DMS 273 (cell line): Measurements from ENCODE around the gene NCLN.
"Not testable (repeated sequence)": the region's sequence is repeated elsewhere in the genome, so short reads cannot be mapped to it uniquely, and the experiment has no call there.

Experiments used
- DNase-seq: peaks from one replicate; lab custom pipeline; 2025; ENCODE audit not compliant: unreplicated experiment; lab: John Stamatoyannopoulos, UW

Gene NCLN

DNA sequence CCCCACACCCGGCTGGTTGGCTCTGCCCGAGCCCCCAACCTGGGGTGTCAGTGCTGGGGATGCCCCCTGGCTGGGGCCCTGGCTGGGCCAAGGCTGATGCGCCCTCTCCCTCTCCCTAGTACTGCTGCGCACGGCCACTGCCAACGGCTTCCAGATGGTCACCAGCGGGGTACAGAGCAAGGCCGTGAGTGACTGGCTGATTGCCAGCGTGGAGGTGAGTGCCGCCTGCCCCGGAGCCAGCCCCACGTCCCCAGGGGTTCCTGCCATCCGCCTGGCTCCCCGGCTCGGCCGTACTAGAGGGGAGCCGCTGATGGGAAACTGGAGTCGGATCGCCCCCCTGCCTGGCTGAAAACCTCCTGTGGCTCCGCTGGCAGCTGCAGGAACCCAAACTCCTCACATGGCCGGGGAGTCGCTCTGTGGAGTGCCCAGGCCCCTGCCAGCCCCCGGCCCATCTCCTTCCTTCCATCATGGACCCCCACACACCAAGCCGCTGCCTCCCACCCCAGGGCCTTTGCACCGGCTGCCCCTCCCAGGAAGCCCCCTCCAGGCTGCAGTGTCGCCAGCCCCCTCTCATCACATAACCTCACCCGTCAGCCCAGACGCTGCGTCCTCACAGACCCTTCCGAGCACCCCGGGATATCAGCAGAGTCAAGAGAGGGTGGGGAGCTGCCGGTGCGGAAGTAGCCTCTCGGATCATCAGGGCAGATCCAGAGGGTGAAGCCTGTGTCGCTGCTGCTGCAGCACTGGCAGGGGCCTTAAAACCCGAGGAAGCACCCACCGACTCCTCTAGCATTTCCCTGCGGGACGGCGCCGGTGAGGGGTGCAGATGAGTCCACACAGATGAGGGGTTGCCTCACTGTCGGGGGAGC lies 10.6 kb downstream of the NCLN start:
- DNase-seq: peak; percentile 93

DNA sequence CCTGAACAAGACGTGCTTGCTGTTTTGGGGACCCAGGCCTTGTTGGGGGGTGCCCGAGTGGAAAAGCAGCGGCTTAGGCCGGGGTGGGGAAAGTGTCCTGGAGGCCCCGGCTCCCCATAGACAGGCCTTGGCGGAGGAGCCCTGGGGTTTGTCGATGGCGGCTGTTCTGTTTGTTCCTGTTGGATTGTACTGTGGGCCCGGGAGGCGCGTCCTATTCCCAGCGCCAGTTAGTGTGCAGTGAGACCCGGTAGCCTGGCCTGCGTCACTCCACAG lies 11.1 kb downstream of the NCLN start:
- no peak for DNase-seq

DNA sequence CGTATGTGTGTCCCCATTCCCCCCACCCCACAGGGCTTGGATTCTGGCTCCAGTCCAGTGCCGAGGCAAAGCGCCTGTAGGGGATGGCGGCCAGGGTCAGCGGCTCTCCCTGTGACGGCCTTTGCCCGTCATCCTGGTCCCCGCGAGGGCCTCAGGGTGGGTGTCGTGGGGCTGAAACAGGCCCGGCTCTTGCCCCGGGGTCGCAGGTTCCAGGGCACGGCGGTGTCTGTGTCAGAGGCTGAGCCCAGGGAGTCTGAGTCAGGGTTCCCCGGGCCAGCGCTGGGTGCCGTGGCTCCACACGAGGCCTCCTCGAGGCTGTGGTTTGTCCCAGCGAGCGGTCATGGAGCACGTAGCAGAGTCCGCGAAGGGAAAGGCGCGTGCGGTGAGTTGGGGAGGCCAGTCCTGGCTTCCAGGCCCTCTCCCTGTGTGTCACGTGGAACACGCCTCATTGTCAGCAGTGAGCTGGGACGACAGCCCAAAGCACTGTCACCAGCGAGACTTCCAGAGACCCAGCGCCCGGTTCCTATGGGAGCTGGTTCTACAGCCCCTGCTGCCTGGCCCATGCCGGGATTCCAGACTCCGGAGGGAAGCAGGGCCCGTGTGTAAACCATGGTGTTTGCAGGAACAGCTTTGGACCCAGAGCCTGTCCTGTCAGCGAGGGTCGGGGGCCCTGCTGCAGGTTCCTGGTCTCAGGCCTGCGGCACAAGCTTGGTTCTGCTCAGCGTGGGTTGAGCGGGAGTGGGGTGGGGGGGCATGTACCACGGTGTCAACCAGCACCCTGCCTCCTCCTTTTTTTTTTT lies 13.4 kb downstream of the NCLN start:
- no peak for DNase-seq

DNA sequence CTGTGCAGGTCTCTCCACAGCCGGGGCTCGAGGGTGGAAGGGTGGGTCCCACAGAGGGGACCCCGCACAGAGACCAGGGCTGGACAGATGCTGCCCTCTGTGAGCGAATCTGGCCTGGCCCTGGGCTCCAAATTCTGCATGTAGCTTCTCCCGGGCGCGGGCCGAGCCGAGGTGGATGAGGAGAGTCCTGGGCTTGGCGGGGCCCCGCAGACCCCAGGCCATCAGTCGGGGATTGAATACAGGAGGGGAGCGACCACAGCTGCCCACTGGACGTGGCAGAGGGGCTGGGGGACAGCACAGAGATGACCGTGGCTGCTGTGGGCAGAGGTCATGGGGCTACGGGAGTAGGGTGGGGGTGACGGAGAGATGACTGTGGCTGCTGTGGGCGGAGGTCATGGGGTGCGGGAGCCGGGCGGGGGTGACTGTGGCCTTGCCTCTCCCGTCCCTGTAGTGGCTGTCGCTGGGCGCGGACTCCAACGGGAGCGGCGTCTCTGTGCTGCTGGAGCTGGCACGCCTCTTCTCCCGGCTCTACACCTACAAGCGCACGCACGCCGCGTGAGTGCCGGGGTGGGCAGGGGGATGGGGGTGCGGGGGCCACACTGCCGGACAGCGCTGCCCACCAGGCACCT lies 15.5 kb downstream of the NCLN start:
- DNase-seq: no peak

DNA sequence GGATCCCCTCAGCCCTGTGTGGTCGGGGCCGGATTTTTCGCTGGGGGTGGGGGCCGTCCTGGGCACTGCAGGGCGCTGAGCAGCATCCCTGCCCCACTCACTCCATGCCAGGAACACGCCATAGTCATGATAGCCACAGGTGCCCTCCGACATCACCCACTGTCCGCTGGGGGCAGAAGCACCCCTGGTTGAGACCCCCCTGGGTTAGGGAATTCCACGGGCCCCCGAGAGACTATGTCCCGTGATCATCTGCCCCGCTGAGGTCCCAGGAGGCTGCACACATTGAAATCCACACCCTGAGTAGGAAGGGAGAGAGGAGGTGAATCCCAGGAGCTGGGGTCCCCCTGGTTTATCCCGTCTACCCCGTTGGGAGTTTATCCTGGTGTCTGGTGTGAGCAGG lies 16.2 kb downstream of the NCLN start:
- DNase-seq: no peak

DNA sequence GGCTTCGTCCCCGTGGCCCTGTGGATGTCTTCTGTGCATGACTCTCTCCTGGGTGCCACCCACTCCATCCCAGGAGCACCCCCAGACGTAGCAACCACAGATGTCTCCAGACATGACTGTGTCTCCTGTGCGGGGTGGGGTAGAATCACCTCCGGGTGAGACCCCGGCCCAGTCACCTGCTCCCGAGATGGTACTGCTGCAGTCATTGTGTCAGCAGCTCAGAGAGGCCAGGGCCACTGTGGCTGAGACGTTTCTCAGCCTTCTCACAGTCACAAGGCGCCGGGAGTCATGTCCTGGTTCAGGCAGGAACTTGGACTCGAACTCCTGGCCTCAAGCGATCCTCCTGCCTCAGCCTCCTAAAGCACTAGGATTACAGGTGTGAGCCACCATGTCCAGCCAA lies 16.6 kb downstream of the NCLN start:
- DNase-seq: no peak

DNA sequence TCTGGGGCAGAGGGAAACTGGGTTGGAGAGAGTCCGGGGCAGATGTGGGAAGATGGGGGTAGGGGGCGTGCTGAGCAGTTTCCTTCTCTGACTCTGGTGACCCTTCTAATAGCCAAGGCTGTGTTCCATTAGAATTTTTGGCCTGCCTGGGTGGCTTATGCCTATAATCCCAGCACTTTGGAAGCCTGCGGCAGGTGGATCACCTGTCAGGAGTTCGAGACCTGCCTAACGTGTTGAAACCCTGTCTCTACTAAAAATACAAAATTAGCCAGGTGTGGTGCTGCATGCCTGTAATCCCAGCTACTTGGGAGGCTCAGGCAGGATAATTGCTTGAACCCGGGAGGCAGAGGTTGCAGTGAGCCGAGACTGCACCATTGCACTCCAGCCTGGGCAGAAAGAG lies 17.2 kb downstream of the NCLN start:
- DNase-seq: not testable (repeated sequence)

DNA sequence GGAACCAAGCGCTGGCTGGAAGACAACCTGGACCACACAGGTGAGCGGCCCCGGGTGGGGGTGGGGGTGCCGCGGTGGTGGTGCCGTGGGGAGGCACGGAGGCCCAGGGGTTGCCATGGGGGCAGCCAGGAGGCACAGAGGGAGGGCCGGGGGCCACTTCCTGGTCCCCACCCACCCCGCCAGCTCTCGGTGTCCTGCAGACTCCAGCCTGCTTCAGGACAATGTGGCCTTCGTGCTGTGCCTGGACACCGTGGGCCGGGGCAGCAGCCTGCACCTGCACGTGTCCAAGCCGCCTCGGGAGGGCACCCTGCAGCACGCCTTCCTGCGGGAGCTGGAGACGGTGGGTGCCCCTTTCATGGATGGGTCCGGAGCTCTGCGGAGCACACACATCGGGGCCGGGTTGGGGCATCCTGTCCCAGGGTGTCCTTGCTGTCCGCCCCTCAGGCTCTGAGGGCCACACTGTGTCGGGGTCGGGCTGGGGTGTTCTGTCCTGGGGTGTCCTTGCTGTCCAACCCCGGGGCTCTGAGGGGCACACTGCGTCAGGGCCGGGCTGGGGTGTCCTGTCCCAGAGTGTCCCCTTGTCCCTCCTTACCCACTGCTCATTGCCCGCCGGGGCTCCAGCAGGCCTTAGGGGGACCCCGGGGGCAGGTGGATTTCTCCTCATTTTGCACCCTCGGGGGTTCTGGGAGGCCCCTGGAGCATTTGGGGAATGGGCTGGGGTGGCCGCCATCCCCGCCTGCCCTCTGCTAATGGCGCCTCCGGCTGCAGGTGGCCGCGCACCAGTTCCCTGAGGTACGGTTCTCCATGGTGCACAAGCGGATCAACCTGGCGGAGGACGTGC lies 18.3 kb downstream of the NCLN start:
- DNase-seq: no peak

DNA sequence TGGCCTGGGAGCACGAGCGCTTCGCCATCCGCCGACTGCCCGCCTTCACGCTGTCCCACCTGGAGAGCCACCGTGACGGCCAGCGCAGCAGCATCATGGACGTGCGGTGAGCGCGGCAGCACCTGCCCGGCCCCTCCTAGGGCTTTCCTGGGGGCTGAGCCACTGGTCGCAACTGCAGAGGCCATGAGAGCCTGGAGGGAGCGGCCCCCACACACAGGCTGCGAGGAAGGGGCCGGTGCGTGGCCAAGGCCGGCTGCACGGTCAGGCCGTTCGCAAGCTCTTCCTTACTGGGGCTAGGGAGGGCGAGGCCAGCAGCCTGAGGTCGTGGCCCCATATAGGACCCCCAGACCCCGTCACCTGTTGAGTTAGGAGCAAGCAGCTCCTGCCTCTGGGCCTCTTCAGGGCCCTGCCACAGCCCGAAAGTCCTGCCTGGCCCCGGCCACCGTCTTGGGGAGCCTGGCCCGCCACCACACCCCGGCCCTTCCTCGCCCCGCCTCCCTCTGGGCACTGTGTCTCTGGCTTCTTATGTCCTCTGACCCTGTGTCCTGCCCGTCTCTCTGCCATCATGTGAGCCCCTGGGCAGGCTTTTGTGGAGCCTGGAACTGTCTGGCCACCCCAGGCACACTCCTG lies 19.0 kb downstream of the NCLN start:
- DNase-seq: no peak

DNA sequence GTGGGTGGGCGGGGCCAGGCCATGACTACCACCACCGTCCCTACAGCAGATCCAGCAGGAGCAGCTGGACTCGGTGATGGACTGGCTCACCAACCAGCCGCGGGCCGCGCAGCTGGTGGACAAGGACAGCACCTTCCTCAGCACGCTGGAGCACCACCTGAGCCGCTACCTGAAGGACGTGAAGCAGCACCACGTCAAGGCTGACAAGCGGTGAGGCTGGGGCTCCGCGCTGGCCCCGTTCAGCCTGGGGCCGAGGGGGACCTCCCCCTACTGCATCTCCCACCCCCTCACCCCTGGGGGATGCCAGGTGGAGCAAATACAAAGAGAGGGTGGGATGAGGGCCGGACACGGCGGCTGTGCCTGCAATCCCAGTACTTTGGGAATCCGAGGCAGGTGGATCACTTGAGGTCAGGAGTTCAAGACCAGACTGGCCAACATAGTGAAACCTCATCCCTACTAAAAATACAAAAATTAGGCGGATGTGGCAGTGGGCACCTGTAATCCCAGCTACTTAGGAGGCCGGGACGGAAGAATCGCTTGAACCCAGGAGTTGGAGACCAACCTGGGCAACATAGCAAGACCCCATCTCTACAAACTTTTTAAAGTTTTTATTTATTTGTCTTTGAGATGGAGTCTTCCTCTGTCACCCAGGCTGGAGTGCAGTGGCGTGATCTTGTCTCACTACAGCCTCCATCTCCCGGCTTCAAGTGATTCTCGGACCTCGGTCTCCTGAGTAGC lies 20.7 kb downstream of the NCLN start:
- no peak for DNase-seq

DNA sequence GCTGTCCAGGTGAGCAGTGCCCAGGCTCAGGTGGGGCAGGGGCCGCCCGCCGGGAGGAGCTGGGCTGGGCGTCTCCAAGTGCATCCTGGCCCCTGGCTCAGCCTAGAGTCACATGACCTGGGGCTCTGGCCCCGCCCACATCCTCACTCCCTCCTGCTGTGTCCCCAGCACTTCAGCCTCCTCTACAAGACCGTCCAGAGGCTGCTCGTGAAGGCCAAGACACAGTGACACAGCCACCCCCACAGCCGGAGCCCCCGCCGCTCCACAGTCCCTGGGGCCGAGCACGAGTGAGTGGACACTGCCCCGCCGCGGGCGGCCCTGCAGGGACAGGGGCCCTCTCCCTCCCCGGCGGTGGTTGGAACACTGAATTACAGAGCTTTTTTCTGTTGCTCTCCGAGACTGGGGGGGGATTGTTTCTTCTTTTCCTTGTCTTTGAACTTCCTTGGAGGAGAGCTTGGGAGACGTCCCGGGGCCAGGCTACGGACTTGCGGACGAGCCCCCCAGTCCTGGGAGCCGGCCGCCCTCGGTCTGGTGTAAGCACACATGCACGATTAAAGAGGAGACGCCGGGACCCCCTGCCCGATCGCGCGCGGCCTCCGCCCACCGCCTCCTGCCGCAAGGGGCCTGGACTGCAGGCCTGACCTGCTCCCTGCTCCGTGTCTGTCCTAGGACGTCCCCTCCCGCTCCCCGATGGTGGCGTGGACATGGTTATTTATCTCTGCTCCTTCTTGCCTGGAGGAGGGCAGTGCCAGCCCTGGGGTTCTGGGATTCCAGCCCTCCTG lies 21.9 kb downstream of the NCLN start:
- DNase-seq: peak; percentile 36

DNA sequence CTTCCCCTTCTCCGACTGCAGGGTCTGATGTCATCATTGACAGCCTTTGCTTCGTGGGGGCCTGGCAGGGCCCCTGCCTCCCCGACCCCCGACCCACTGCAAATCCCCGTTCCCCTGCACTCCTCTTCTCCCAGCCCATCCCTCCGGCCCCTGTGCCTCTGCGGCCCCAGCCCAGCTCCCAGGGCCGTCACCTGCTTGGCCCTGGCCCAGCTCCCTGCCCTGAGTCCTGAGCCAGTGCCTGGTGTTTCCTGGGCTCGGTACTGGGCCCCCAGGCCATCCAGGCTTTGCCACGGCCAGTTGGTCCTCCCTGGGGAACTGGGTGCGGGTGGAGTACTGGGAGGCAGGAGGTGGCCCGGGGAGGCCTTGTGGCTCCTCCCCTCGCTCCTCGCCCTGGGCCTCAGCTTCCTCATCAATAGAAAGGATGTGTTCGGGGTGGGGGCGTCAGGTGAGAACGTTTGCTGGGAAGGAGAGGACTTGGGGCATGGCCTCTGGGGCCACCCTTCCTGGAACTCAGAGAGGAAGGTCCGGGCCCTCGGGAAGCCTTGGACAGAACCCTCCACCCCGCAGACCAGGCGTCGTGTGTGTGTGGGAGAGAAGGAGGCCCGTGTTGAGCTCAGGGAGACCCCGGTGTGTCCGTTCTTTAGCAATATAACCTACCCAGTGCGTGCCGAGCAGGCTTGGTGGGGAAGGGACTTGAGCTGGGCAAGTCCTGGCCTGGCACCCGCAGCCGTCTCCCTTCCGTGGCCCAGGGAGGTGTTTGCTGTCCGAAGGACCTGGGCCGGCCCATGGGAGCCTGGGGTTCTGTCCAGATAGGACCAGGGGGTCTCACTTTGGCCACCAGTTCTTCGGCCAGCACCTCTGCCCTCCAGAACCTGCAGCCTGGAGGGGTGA lies 22.8 kb downstream of the NCLN start:
- no peak for DNase-seq

DNA sequence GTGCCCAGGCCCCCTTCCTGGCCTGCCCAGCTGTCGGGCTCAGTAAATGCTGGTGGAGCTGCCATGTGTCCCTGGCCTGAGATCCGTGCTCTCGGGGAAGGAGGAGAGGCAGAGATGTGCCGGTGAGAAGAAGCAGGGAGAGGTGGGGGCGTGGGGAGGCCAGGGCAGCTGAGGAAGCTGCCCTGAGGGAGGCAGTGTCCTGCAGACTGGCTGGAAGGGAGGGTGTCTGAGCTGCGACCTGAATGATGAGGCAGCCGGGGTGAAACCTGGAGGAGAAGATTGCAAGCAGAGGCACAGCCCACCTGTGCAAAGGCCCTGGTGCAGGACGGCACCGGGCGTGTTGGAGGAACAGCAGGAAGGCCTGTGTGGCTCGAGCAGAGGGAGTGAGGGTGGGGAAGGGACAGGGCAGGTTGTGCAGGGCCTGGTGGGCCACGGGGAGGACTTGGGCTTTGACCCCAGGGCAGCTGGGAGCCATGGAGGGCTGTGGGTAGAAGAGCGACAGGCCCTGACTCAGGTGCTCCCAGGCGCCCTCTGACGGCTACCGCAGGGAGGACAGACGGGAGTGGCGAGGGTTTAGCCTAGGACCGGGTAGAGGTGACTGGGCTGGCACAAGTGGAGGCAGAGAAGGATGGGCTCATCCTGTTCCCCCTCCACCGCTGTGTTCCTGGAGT lies 24.8 kb downstream of the NCLN start:
- DNase-seq: peak; percentile 81

DNA sequence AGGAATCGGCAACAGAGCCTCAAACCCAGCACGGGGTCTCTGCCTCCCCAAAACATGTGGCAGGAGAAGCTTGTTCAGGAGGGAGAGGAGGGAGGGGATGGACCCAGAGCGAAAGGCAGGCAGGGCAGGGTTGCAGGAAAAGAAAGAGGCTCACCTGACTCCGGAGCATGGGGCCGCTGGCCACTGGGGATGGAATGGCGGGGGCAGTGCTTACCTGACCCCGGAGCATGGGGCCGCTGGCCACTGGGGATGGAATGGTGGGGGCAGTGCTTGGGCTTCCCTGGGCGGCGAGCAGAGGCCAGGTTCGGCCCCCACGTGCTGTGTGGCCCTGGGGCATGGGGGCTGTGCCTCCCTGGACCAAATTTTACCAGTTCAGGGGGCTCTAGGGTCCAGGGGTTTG lies 25.5 kb downstream of the NCLN start:
- DNase-seq: no peak

DNA sequence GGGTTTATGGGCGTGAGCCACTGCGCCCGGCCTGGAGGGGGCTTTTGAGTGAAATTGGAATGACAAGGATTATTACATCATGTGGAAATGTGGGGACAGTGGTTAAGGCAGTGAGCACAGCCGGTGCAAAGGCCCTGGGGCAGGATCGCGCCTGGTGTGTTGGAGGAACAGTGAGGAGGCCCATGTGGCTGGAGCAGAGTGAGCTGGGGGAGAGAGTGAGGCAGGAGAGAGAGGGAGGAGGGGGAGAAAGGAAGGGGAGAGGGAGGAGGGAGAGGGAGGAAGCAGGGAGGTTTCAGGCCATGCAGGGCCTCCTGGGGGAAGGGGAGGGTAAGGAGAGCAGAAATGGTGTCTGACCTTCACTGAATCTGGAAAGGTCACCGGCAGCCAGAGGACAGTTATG lies 27.4 kb downstream of the NCLN start:
- no peak for DNase-seq

DNA sequence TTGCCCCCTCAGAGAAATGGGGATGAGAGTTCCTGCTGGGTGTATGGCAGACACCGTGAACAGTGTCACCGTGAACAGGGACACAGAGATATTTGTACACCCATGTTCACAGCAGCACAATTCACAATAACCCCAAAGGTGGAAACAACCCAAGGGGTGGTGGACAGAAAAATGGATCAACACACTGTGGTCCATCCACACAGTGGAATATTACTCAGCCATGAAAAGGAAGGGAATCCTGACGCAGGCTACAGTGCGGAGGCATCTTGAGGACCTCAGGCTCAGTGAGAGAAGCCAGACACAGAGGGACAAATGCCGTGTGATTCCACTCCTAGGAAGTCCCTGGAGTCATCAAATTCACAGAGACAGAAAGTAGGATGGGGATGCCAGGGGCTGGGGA lies 31.1 kb downstream of the NCLN start:
- DNase-seq: no peak

DNA sequence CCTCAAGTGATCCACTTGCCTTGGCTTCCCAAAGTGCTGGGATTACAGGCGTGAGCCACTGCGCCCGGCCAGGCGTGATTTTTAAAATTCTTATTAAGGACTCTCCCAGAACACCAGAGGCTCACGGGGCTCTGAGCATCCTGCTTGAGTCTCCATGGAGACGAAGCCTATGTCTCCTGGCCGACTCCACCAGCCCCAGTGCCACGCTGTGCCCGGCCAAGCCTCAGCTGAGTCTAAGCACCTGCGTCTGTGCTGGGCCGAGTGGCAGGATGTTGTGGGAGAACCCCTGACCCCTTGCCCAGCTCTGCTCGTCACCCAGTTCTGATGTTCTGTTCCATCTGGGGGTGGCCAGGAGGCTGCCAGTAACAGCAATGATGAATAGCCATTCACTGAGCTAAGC lies 34.8 kb downstream of the NCLN start:
- DNase-seq: peak; percentile 46

DNA sequence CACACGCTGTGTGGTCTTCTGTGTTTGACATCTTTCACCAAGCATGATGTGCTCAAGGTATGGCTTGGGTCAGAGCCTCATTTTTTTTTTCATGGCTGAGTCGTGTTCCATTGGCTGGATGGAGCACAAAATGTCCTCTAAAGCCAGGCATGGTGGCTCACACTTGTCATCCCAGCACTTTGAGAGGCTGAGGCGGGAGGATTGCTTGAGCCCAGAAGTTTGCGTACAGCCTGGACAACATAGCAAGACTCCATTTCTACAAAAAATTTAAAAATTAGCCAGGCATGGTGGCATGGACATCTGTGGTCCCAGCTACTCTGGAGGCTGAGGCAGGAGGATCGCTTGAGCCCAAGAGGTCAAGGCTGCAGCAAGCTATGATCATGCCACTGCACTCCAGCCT lies 35.8 kb downstream of the NCLN start:
- not testable (repeated sequence) for DNase-seq
